OCI-LY7 (cell line): ENCODE data around the gene NAA60.

Experiments
- EZH2phosphoT487 ChIP-seq: fragments of 200-600 bp; sonication (generic); IDR thresholded peaks from 2 replicates; pipeline ENCODE4 v1.6.1; 2018; ENCODE audit warnings: low read depth, borderline replicate concordance, mild to moderate bottlenecking, mixed run types, antibody characterized with exemption, low read length, moderate library complexity, mixed read lengths
- TF ChIP-seq, protein P1 (sequence below): fragments of 200-600 bp; sonication (generic); conservative IDR thresholded peaks from 2 replicates; pipeline ENCODE4 v1.5.1; 2014; ENCODE audit warnings: mild to moderate bottlenecking, antibody characterized with exemption, low read length, moderate library complexity, mixed read lengths

GRCh38 chr16:3508736-3509135 lies 65.3 kb downstream of the NAA60 start:
- TF ChIP-seq, protein P1, sequence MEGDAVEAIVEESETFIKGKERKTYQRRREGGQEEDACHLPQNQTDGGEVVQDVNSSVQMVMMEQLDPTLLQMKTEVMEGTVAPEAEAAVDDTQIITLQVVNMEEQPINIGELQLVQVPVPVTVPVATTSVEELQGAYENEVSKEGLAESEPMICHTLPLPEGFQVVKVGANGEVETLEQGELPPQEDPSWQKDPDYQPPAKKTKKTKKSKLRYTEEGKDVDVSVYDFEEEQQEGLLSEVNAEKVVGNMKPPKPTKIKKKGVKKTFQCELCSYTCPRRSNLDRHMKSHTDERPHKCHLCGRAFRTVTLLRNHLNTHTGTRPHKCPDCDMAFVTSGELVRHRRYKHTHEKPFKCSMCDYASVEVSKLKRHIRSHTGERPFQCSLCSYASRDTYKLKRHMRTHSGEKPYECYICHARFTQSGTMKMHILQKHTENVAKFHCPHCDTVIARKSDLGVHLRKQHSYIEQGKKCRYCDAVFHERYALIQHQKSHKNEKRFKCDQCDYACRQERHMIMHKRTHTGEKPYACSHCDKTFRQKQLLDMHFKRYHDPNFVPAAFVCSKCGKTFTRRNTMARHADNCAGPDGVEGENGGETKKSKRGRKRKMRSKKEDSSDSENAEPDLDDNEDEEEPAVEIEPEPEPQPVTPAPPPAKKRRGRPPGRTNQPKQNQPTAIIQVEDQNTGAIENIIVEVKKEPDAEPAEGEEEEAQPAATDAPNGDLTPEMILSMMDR, result no peak
- no peak for TF ChIP-seq EZH2phosphoT487
